Lower leg skin (tissue), 4 donors: ENCODE data around the gene ROR2. TPM values are rescaled to one million over a fixed set of nuclear protein-coding genes. Genes with fewer than 3 reads are reported as not detected.

Experiments
- DNase-seq, 2 donors: peaks; one replicate each; pipeline ENCODE4 v3.0.0-alpha.2; 2019; ENCODE audit warnings: low spot score in 2 of 2
- H3K4me3 ChIP-seq: fragments of 200-600 bp; sonication (generic); 2 replicates; pipeline ENCODE4 v1.5.1; 2017; ENCODE audit warnings: mild to moderate bottlenecking, low read depth; ENCODE audit not compliant: poor library complexity, severe bottlenecking
- CTCF ChIP-seq, 3 donors: fragments of 450-650 bp; IDR thresholded peaks; one replicate each; pipeline ENCODE4 v1.5.1; 2016; ENCODE audit warnings: antibody characterized with exemption in 3 of 3, mild to moderate bottlenecking in 3 of 3, moderate library complexity in 2 of 3
- POLR2A ChIP-seq, 2 donors: fragments of 450-650 bp; IDR thresholded peaks; one replicate each; pipeline ENCODE4 v1.6.1; 2016 to 2017; ENCODE audit warnings: antibody characterized with exemption in 2 of 2, mild to moderate bottlenecking in 1 of 2, moderate library complexity in 1 of 2
- WGBS, 2 donors: methylation state at CpG; one replicate each; pipeline ENCODE4 v1.1.5; 2018; 5-methylcytosine and 5-hydroxymethylcytosine counted together
- intact Hi-C: fragments of 100-400 bp; cut with DNase I; formaldehyde crosslinking; loops from one replicate; pipeline ENCODE4 v1.15.0; 2023; ENCODE audit warnings: low total_unique reads
- total RNA-seq, 4 donors: library from RNA; depleted of rRNA; stranded (reverse); fragments of >200 nt; gene quantifications; one replicate each; pipeline ENCODE4 v1.1.0, GENCODE V29; 2016

ROR2 gene
- total RNA-seq, 4 donors from 2014 or later, result 2.3 to 8.7 (median 5.8) TPM

GRCh38 chr9:91920630-91921350 is 29.2 kb downstream of the ROR2 start:
- no peak overlapping the region for H3K4me3 ChIP-seq
- WGBS, 2 donors, result 51 to 66% methylated on average over 6 of the region's 6 CpGs
- peak in 1 of 2 donors; percentile 67 for DNase-seq
- TF ChIP-seq POLR2A (IDR thresholded peaks at IDR 0.05), result no peak
- intact Hi-C loops, result no loop called here

GRCh38 chr9:91919621-91920020 is 30.4 kb downstream of the ROR2 start:
- no peak for TF ChIP-seq POLR2A (IDR thresholded peaks at IDR 0.05)
- no peak for TF ChIP-seq CTCF (IDR thresholded peaks at IDR 0.05)
- no peak overlapping the region for H3K4me3 ChIP-seq
- no peak for DNase-seq
- 93 to 97% methylated on average over 5 of the region's 5 CpGs for WGBS, 2 donors
- intact Hi-C loops, result no loop called here

- 91 to 96% methylated on average over 7 of the region's 7 CpGs for WGBS, 2 donors
- TF ChIP-seq POLR2A (IDR thresholded peaks at IDR 0.05) (no peak), CTCF (IDR thresholded peaks at IDR 0.05) (no peak)
- intact Hi-C loops, result no loop called here
- no peak overlapping the region for H3K4me3 ChIP-seq
- peak in 1 of 2 donors; percentile 61 for DNase-seq
These were observed 32.6 kb downstream of the ROR2 start for GRCh38 chr9:91917436-91917835.

- peak in 1 of 2 donors; percentile 48 for DNase-seq
- 63 to 68% methylated on average over 10 of the region's 10 CpGs for WGBS, 2 donors
- intact Hi-C loops, result no loop called here
- H3K4me3 ChIP-seq, result no peak overlapping the region
- TF ChIP-seq POLR2A (IDR thresholded peaks at IDR 0.05) (no peak), CTCF (IDR thresholded peaks at IDR 0.05) (no peak)
These were observed 34.3 kb downstream of the ROR2 start for GRCh38 chr9:91915524-91916263.

- intact Hi-C loops, result no loop called here
- DNase-seq, result peak in 1 of 2 donors; percentile 59
- WGBS, 2 donors, result 92 to 95% methylated on average over 9 of the region's 9 CpGs
- TF ChIP-seq POLR2A (IDR thresholded peaks at IDR 0.05), result no peak
- no peak for TF ChIP-seq CTCF (IDR thresholded peaks at IDR 0.05)
- H3K4me3 ChIP-seq, result no peak overlapping the region
These were observed 35.1 kb downstream of the ROR2 start for GRCh38 chr9:91914937-91915336.

- peak in 1 of 2 donors; percentile 59 for DNase-seq
- intact Hi-C loops, result no loop called here
- WGBS, 2 donors, result 94 to 98% methylated on average over 8 to 10 of the region's 10 CpGs
- TF ChIP-seq POLR2A (IDR thresholded peaks at IDR 0.05) (no peak), CTCF (IDR thresholded peaks at IDR 0.05) (no peak)
- H3K4me3 ChIP-seq, result no peak overlapping the region
These were observed 35.6 kb downstream of the ROR2 start for GRCh38 chr9:91914404-91914803.
